ENCODE measurements around the gene GPR22. TPM values are rescaled to one million over a fixed set of nuclear protein-coding genes. Genes with fewer than 3 reads are reported as not detected.

GPR22 gene
- total and polyA plus RNA-seq, 2 of the 4 experiments (the other 2 are of a cell fraction), result not detected

DNA sequence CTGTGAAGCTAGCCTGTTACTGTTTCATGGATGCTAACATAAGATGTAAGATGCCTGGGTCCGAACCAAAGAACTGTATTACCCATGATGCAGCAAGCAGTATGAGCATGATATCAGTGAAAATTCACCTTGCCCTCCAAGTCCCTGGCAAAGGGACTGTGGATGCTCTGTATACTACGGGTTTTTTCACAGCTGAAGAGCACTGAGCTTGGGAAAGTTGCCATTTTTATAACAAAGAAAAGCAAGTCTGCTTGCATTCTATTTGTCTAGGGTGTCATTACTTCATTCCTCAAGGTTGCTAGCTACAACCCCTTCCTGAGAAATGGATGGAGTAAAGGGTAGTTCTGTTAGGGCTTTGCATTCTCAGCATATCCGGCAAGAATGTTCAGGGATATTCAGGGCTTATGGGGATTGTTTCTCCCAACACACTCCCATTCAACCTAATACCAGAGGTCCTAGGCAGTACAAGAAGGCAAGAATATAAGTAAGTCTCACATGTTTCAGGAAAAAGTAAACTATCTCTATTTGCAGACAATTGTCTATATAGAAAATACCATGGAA lies 5.1 kb upstream of the GPR22 start:
- Histone ChIP-seq H3K56ac (ENCODE audit: extremely low read depth, insufficient read depth, low read length) (no peak overlapping the region), H3K23ac (ENCODE audit: low read depth, low read length) (no peak overlapping the region), H3K4me2 (ENCODE audit: low read depth, low read length) (no peak overlapping the region), H2AFZ (replicated peaks; ENCODE audit: low read length, poor library complexity) (no peak overlapping the region), H3K14ac (replicated peaks; ENCODE audit: low read depth, low read length) (no peak overlapping the region), H2BK5ac (ENCODE audit: low read depth, low read length, poor library complexity, severe bottlenecking) (no peak overlapping the region), H3K27me3 (ENCODE audit: control insufficient read depth, insufficient read depth, low read length) (no peaks in the 10 kb centered on the region), H3K4me1 (ENCODE audit: control insufficient read depth, insufficient read depth, low read length) (no peaks in the 10 kb centered on the region), H2BK120ac (ENCODE audit: low read depth, low read length) (no peak overlapping the region), H3K4me3 (ENCODE audit: insufficient read depth, low read depth, low read length) (no peak overlapping the region), H3K27ac (ENCODE audit: insufficient read depth, low read length) (no peak overlapping the region), H3K9me1 (ENCODE audit: insufficient read depth, low read length) (no peaks in the 10 kb centered on the region), H4K5ac (ENCODE audit: low read depth, low read length) (no peak overlapping the region), H2BK15ac (ENCODE audit: low read depth, low read length) (no peak overlapping the region), H4K91ac (ENCODE audit: insufficient read depth, low read depth, low read length) (no peak overlapping the region), H3K18ac (ENCODE audit: low read depth, low read length) (no peak overlapping the region), H3K9ac (ENCODE audit: low read depth, low read length) (no peak overlapping the region), H3K79me1 (ENCODE audit: low read depth in 1 of 2, low read length in 2 of 2) (peaks cover 0 to 11% of the 10 kb centered on the region in 2 experiments; a peak in 1 of 4 replicates), H4K20me1 (ENCODE audit: insufficient read depth, low read length) (peaks cover 8% of the 10 kb centered on the region; the same call in 1 of the 2 replicates), H2BK20ac (ENCODE audit: low read depth, low read length) (no peak overlapping the region), H3K9me3 (ENCODE audit: control insufficient read depth, insufficient read depth, low read length) (no peaks in the 10 kb centered on the region), H3K4ac (ENCODE audit: low read depth, low read length) (no peak overlapping the region), H3K36me3 (ENCODE audit: control insufficient read depth, insufficient read depth, low read length) (no peaks in the 10 kb centered on the region), H4K8ac (ENCODE audit: low read depth in 2 of 2, low read length in 2 of 2) (no peak overlapping the region), H2AK5ac (ENCODE audit: low read depth, low read length) (no peak overlapping the region), H2AK9ac (replicated peaks; ENCODE audit: low read depth, low read length, poor library complexity) (no peak overlapping the region)
- ChIA-PET POLR2A (ENCODE audit: unreplicated experiment) (no interaction called here), CTCF (interaction anchor here (0.6 to 0.7 kb wide), 2 partner anchors 410 to 414 kb away, joined by 3 to 4 read pairs; no protein-coding TSS in a partner anchor)
- dilution Hi-C loops (cut with HindIII; ENCODE audit: low sequenced_read_pairs, unreplicated experiment) (loop anchor here (25.0 kb wide), 1 partner anchor 248 kb away; no protein-coding TSS in a partner anchor), intact Hi-C loops (cut with micrococcal nuclease) (loop anchor here (5.0 kb wide), 2 partner anchors 118 to 683 kb away; partner anchors contain the start of gene BCAP29), in situ Hi-C loops (cut with MboI; ENCODE audit: low sequenced_read_pairs) (loop anchor here (5.0 kb wide), 2 partner anchors 258 to 408 kb away; no protein-coding TSS in a partner anchor)
- no TSS peak for BruUV-seq (replicated peaks)
- TF ChIP-seq CEBPB (IDR thresholded peaks at IDR 0.05; ENCODE audit: low read depth, low read length), result no peak
- TF ChIP-seq NFE2L2 (IDR thresholded peaks at IDR 0.05; ENCODE audit: low read depth, low read length), result no peak
- TF ChIP-seq, protein P1, sequence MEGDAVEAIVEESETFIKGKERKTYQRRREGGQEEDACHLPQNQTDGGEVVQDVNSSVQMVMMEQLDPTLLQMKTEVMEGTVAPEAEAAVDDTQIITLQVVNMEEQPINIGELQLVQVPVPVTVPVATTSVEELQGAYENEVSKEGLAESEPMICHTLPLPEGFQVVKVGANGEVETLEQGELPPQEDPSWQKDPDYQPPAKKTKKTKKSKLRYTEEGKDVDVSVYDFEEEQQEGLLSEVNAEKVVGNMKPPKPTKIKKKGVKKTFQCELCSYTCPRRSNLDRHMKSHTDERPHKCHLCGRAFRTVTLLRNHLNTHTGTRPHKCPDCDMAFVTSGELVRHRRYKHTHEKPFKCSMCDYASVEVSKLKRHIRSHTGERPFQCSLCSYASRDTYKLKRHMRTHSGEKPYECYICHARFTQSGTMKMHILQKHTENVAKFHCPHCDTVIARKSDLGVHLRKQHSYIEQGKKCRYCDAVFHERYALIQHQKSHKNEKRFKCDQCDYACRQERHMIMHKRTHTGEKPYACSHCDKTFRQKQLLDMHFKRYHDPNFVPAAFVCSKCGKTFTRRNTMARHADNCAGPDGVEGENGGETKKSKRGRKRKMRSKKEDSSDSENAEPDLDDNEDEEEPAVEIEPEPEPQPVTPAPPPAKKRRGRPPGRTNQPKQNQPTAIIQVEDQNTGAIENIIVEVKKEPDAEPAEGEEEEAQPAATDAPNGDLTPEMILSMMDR (conservative IDR thresholded peaks at IDR 0.05; ENCODE audit: low read depth, low read length), result no peak
- no peak for TF ChIP-seq MAFK (IDR thresholded peaks at IDR 0.05; ENCODE audit: low read depth, low read length)
- no peak for TF ChIP-seq SMC3 (IDR thresholded peaks at IDR 0.05; ENCODE audit: low read depth, low read length)
- TF ChIP-seq RAD21 (IDR thresholded peaks at IDR 0.05; ENCODE audit: low read length), result no peak
- no peak for TF ChIP-seq BHLHE40 (IDR thresholded peaks at IDR 0.05; ENCODE audit: low read depth, low read length)
- no peak for TF ChIP-seq RCOR1 (IDR thresholded peaks at IDR 0.05; ENCODE audit: insufficient replicate concordance, low read length)
- TF ChIP-seq MXI1 (IDR thresholded peaks at IDR 0.05; ENCODE audit: borderline replicate concordance, low read depth, low read length), result no peak
- TF ChIP-seq MAZ (IDR thresholded peaks at IDR 0.05; ENCODE audit: borderline replicate concordance, low read depth, low read length), result no peak
- ATAC-seq (ENCODE audit: low read depth), result no peak
- DNase-seq, result no peak
- WGBS, 2 experiments (ENCODE audit: extremely low coverage in 2 of 2, insufficient read length in 1 of 2), result no CpG with 5 or more reads among the region's 3 CpGs

Data from IMR-90 (cell line).